Fibroblast of skin of right biceps (primary cell): ENCODE measurements around the gene SLC7A9.
"Not testable (repeated sequence)": the region's sequence is repeated elsewhere in the genome, so short reads cannot be mapped to it uniquely, and the experiment has no call there.

Experiments used
- DNase-seq: peaks from one replicate; pipeline ENCODE4 v3.0.0-alpha.2; 2013

Gene SLC7A9

DNA sequence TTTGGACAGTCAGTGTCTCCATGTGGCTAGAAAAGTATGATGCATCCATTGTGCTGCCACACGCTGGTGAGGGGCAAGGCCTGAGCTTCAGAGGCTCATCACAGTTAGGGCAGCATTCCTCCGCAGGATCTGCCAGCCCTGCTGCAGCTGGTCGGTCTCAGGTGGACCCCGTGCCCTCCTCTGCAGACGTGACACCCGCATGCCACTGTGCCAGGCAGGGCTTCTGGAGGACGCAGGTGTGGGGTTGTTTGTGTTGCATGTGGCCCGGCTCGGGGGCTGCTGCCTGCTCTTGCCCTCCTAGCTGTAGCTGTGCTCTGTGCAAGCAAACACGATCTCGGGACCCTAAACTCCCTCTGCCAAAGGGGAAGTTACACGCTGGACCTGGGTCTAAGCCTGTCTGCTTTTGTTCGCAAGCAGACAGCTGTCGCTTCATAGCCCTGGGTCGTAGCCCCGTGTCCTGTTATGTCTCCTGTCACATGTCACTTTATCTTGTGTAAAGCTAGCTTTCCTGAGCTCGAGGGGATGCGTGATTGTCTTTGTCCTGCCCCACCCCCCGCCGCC, 45.3 kb downstream of the SLC7A9 start:
- DNase-seq: no peak

DNA sequence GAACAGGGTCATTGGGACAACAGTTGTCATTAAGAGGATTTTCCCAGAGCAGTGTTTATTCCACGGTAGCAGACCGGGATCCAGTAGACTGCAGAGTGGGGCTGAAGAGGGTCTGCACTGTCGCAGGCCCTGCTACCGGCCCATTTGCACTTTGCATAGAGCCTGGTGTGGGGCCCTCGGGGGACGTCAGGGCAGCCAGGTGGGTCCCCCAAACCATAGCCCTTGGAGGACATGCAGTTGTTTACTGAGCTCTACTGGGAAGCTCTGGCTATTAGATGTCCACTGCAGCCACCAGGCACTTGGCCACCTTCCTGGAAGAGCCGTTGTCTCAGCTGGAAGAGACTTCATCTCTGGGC, 45.8 kb downstream of the SLC7A9 start:
- DNase-seq: no peak

DNA sequence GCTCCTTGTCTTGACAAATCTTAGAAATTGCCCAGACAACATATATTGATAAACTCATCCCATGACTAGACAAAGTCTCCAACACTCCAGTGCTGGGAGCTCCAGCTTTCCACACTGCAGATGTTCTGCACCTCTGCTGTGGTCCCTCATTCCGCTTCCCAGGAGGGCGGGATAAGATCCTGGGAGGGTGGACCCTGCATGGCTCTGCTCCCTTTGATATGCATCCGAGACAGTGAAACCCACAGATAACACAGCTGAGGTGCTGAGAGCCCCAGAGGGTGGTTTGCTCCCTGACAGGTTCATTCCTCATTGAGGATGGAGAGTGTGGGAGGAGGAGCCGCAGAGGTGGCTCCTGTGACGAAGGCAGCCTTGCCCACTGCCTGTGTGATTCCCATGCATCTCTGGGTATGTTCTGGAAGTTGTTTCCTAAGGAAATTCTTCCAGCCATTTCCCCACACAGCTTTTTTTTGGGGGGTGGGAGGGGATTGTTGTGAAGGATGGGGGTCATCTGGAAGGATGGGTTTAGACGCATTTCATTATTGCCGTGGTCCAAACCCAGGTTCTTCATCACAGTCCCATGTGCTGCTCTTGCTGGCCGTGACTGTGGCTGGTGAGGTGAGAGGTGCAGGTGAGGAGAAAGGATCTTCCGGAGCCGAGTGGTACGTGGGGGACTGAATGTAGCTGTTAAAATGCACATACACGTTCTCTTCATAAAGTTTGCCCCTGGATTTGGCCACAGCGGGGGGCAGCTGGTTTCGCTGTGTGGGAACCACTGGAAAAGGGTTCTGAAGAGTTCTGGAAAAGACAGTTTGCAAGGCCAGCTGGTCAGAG, 46.4 kb downstream of the SLC7A9 start:
- DNase-seq: no peak

DNA sequence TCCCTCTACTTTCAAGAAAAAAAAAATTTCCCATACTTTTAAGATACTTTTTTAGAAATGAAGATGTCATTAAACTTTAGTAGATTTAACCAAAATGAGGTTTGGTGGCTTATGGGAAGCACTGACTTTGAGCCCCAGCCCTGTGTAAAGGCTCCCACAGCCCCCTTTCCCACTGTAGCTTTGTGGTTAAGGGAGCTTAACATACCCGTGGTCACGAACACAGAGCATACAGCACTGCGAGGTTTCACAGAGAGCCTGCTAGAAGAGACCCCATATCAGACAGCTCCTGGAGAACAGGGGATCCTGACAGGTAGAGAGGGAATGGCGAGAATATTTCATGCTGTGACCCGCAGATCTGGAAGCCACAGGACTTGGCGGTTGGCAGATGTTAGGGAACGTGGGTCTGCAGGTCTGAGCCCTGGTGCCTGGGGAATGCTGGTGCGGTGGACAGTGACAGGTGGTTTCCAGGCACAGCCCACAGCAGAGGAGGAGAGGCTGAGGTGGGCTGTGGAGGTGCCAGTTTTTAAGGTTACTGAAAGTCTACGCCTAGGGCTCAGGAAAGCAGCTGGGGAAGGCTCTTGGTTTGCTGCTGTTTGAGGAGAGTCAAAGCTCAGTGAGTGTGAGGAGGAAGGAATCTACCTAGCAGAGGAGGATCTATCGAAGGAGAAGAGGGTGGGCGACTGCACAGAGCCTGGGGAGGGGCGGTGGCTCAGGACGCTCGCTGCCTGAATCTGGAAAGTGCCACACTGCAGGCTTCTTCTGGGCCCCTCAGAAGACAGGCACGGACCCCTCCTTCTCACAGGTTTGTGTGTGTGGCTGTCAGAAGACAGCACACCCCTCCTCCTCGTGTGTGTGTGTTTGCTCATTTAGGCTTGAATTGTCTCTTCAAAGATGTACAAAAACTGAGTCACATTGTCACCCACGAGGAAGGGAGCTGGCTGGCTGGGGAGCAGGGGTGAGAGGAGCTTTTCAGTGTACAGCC, 49.9 kb downstream of the SLC7A9 start:
- no peak for DNase-seq

DNA sequence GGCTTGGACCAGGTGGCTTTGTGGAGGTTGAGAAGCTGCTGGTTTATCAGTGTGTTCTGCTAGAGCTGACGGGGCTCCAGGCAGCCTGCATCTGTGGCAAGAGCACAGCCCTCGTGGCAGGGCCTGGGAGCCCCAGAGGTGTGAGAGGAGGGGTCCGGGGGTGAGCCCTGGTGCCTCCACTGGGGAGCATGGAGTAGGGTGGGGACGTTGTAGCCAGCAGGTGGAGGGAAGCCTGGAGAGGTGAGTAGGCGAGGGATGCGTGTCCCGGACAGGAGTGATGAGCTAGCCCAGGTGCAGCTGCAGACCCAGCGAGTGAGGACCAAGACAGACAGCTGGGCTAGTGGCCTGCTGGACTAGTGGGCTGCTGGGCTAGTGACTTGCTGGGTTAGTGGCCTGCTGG, 51.0 kb downstream of the SLC7A9 start:
- DNase-seq: no peak

DNA sequence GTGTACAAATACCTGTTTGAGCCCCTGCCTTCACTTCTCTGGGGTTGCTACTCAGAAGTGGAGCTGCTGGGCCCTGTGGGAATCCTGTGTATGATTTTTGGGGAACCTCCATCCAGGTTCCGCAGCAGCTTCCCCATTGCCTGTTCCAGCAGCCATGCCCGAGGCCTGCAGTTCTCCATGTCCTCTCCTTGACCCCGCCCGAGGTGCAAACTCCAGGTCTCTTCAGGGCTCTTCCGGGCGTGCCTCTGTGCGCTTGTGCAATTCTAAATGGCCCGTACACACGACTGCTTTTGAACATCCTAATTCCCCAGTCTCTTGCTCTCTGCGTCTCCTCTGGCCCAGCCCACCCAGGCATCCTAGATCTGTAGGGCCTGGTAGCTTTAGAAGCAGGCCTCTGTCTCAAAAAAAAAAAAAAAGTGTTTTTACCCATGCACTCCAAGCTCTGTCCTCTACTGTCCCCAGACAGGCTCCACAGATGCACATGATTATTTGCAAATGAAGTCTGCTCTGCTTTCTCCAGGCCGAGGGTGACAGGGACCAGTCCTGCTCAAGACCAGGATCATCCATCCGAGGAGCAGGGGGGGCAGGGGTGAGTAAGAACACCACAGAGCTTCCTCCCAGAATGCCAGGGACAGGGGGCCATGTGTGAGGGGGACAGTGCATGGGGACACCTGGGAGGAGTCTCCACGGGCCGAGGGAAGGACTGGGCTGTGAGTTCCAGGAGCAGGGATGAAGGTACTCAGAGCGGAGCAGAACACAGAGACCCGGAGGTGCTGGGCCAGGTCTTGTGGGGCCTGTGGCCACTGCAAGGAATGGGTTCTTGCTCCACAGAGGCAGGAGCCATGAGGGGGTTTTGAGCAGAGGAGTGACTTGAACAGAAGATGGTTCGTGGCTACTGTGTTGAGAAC, 51.7 kb downstream of the SLC7A9 start:
- no peak for DNase-seq

DNA sequence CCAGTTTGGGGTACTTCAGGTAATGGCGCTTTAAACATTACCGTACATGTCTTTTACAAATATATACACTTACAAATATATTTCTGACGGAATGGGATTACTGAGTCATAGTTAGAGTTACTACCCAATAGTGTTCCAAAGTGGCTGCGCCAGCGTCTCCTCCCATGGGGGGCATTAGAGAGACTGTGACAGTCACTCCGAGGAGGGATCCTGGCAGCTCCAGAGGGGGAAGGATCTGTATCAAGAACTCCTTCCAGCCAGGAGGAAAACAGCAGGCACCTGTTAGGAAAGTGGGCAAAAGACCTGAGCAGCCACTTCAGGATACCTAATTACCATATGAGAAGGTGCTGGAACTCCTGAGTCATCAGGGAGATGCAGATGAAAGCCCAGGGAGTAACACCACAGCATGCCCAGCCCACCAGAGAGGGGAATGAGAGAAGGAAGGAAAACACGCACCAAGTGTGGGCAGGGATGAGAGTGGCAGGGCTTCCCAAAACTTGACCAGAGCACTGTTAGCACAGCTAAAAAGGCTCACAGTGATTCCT, 52.9 kb downstream of the SLC7A9 start:
- no peak for DNase-seq

DNA sequence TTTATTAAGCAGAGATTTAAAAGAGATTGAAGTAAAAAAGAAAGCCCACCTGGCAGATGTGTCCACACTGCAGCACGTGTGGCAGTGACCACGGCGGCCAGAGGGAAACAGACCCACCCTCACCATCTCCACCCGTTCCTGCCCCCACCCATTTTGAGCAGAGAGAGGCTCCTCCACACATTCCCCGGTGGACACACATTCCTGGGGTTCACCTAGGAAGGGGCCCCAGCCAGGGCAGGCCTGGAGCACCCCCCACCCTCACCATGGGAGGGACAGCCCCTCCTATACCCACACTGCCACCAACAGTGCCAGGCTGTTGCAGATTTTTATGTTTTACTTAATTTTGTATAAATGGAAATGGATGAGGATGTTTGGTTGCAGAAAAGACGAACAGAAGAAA, 54.9 kb downstream of the SLC7A9 start:
- DNase-seq: no peak

DNA sequence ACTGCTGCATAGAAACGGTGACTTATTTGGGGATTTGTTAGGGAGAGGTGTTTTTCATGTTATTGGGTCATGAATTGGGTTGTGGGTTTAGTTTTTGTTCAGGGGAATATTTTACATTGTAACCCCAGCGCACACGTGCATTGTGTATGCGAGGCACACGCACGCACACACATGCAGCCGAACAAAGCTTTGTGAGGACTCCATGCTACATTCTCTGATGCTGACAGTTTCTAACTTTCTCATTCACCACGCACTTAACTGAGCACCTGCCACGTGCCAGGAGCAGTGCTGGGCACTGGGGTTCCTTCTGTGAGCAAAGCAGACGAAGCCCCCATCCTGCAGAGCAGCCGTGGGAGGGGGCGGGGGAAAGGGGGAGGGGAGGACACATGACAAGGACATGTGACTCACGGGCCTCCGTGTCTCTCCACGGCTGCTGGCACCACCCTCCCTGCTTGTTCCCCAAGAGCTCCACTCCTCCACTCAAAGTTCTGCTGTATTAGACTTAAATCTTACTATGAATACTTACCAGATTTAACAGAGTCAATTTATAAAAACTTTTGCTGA, 55.6 kb downstream of the SLC7A9 start:
- no peak for DNase-seq

DNA sequence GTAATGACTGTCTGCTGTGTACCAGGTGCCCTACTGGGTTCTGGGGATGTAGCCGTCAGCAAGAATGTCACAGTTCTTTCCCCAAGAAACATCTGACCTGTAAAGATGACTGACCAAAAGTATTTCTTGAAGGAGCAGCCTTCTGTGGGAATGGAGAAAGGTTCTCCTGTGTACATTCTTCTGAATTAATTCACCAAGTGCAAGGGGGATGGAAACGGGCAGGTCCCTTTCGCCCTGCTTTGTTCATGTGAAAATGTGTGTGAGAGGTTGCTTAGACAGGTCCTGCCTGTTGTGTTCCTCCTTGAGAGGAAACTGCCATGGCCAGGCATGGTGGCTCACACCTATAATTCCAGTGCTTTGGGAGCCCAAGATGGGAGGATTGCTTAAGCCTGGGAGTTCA, 57.0 kb downstream of the SLC7A9 start:
- no peak for DNase-seq

DNA sequence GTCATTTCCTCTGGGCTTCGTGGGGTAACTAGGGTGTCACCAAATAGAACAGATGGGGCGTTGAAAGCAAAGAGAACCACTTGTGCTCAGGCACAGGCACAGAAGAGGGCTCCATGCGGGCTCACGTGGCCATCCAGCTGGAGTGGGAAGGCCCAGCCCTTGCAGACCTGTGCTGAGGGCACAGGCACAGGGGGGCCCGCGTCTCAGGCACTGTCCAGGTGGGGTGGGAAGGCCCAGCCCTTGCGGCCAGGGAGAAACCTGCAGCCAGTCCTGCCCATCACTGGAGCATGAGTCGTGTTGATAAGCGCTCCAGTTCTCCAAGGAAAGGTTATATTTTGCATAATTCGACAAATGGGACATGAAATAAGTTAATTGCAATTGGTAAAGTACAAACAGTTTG, 57.5 kb downstream of the SLC7A9 start:
- DNase-seq: no peak

DNA sequence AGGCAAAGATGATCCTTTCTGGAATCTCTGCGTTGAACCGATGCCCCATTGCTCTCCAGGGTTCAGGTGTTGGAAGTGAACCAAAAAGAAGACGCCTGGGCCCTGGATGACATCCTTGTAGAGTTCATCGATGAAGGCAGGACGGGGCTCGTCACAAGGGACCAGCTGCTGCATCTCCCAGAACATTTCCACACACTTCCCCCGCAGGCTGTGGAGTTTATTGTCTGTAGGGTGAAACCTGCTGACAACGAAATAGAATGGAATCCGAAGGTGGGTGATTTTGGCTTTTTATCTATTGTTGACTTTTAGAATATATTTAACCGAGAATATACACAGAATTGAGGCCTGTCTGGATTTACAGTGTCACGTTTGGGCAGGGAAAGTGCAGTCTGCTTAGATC, 58.4 kb downstream of the SLC7A9 start:
- DNase-seq: no peak

DNA sequence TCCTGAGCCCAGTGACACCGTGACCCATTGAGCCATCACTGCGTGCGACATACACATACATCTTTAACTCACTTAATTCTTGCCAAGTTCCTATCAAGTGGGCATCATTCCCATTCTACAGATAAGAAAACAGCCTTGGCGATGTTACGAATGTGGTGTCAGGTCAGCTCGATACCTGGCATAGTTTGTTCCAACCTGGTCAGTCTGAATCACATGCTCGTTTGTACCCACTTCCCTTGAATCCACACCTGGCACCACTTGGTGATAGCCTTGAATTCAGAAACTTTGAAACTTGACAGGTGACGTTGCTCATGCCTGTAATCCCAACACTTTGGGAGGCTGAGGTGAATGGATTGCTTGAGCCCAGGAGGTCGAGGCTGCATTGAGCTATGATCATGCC, 59.1 kb downstream of the SLC7A9 start:
- DNase-seq: no peak

DNA sequence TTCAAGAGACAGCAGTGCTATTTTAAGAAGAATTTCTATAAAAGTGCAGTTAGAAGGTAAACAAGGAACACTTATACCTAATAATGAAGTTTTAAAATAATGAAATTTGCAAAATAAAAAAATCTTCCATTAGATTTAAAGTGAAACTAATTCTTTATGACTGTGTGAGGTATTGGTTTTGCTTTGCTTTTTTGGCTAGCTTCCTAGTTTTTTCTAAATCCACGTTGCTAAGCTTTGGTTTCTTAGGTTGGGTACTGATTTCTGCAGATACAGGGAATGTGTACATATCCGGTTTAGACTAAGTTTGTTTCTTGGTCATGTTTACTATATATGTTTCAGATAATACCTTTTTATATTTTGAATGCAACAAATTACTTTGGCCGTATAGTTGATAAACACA, 59.8 kb downstream of the SLC7A9 start:
- no peak for DNase-seq

DNA sequence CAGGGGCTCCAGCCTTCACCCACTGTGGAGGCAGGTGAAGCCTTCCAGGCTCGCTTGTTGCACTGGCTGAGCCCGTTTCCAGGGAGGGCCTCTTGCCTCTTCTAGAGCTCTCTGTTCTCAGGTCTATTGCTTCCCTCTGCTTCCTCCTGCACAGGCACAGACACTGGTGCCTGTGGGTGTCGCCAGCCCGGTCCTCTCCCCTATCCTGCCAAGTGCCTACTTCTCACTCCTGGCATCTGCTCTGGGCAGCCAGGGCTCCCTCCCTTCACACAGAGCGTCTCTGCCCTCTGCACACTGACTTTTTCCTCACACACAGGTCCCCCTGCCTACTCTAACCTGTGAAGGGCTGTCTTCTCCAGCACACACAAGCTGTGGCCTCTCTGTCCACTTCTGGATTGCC, 60.3 kb downstream of the SLC7A9 start:
- no peak for DNase-seq

DNA sequence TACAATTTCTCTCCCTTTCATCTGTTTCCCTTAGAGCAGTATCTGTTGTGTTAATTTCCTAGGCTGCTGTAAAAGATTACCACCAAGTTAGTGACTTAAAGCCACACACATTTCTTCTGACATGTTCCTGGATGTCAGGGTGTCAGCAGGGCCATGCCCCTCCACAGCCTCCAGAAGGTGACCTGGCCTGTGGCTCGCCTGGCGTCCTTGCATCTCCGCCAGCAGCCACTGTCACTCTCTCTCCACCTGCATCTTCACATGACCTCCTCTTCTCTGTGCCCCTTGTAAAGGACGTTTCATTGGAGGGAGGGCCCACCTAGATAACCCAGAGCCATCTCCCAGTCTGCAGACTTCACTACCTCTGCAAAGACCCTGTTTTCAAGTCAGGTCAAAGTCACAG, 61.3 kb downstream of the SLC7A9 start:
- no peak for DNase-seq

DNA sequence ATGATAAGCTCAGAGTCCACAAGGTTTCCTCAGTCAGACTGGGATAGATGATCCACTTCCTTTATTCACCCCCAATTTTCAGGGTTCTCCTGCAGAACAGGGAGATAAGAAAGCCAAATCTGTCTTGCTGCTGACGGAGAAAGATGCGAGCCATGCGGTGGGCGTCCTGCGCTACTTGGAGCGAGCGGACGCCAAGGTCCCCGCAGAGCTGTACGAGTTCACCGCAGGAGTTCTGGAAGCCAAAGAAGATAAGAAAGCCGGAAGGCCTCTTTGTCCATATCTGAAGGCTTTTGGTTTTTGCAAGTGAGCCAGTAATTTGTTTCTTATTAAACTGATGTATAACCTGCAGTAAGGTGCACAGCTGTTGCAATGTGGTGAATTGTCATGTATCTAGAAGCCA, 66.7 kb downstream of the SLC7A9 start:
- no peak for DNase-seq

DNA sequence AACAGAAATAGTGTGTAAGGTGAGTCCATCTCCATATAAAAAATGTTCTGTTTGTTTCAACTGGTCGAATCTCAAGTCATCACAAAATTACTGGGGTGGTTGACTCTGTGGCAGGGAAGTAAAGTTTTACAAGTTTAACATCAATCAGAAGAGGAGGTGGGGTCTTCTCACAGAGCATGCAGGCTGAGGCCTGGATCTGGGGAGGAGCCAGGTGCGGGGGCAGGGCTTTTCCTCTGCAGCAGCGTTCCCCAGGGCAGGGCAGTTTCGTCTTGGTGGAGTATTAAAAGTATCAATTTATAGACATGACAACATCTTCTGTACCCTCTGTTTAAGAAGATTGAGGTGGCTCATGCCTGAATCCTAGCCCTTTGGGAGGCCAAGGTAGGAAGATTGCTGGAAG, 68.8 kb downstream of the SLC7A9 start:
- no peak for DNase-seq

DNA sequence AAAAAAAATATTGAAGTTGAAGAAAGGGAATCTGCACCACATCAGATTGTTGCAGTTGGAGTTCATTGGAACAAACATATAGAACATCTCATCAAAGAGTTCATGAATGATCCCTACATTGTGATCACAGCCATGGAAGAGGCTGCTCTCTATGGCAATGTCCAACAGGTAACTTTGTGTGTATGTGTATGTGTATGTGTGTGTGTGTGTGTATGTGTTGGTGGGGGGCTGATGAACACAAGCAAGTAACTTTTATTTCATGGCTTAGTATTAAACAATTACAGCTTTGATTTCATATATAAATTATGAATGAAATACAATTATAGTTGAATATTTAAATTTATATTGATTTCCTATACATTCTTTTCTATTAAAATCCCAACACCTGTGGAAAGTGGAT, 69.4 kb downstream of the SLC7A9 start:
- no peak for DNase-seq

DNA sequence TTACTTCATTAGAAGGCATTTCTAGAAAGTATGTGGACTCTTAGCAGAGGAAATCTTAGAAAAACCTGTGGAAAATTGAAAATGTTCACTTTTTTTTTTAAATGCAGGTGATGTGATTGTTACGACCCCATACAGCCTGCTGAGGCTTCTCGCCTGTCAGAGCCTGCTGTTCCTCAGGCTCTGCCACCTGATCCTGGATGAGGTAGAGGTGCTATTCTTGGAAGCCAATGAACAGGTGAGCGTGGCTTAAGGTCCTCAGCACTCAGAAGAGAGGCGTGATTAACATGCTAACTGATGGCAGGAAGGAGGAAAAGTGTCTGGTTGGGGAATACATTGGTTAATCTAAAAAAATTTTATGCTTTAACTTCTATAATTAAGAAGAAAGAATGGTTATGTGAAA, 71.4 kb downstream of the SLC7A9 start:
- no peak for DNase-seq

DNA sequence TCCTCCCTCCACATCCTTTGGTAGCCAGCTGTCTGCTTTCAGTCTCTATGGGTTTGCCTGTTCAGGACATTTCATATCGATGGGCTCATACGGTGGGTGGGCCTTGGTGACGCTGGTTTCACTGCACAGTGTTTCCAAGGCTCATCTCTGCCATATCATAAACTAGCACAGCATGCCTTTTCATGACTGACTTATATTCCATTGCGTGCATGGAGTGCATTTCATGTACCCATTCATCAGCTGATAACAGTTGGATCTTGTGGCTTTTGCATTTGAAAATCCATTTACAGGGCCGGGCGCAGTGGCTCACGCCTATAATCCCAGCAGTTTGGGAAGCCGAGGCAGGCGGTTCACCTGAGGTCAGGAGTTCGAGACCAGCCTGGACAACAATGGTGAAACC, 80.1 kb downstream of the SLC7A9 start:
- no peak for DNase-seq

DNA sequence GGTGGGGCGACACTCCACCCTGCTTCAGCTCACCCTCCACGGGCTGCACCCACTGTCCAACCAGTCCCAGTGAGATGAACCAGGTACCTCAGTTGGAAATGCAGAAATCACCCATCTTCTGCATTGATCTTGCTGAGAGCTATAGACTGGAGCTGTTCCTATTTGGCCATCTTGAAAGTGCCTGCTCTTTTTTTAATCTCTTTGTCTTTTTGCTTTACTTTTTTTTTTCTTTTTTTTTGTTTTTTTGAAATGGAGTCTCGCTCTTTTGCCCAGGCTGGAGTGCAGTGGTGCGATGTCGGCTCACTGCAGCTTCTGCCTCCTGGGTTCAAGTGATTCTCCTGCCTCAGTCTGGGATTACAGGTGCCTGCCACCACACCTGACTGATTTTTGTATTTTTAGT, 81.7 kb downstream of the SLC7A9 start:
- not testable (repeated sequence) for DNase-seq
